ENCODE data around the gene RAB3GAP2.

GRCh38 chr1:220176540-220176939 lies 95.7 kb downstream of the RAB3GAP2 start:
- TF ChIP-seq POLR2A (IDR thresholded peaks at IDR 0.05) (no peak), POLR2AphosphoS5 (IDR thresholded peaks at IDR 0.05) (no peak), EP300 (IDR thresholded peaks at IDR 0.05) (no peak)
- TF ChIP-seq, protein P1, sequence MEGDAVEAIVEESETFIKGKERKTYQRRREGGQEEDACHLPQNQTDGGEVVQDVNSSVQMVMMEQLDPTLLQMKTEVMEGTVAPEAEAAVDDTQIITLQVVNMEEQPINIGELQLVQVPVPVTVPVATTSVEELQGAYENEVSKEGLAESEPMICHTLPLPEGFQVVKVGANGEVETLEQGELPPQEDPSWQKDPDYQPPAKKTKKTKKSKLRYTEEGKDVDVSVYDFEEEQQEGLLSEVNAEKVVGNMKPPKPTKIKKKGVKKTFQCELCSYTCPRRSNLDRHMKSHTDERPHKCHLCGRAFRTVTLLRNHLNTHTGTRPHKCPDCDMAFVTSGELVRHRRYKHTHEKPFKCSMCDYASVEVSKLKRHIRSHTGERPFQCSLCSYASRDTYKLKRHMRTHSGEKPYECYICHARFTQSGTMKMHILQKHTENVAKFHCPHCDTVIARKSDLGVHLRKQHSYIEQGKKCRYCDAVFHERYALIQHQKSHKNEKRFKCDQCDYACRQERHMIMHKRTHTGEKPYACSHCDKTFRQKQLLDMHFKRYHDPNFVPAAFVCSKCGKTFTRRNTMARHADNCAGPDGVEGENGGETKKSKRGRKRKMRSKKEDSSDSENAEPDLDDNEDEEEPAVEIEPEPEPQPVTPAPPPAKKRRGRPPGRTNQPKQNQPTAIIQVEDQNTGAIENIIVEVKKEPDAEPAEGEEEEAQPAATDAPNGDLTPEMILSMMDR (IDR thresholded peaks at IDR 0.05), result no peak

Measured in gastroesophageal sphincter (tissue), 3 donors.